ENCODE measurements around the gene KLHL6. TPM values are rescaled to one million over a fixed set of nuclear protein-coding genes. Genes with fewer than 3 reads are reported as not detected.
A peak's percentile ranks its signal among the peaks of the same experiment; 100 is the strongest.

The KLHL6 gene
- total and polyA plus RNA-seq, 2 of the 13 experiments (the other 11 are each of a cell fraction or from before 2014, with no cell fraction given): not detected

DNA sequence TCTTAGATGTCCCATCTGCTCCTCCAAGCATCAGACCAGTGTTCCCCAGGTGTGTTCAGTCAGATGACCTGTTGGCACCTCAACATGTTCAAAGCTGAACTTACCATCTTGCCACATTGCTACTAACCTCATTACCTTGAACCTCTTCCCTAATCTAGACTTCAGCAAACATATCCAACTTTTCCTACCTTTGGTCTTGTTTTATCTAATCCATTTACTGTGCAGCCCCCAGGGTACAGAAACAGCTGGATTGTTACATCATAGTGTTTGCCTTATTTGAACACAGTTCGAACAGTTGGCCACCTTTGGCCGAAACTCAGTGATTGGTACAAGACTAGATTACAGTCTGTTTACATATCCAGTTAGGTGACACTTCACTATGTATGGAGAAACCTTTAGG lies 91.0 kb downstream of the KLHL6 start (continued):
- peak; percentile 78 for TF ChIP-seq ZNF503 (CRISPR knock-in tag; IDR thresholded peaks at IDR 0.05)
- TF ChIP-seq ZBTB7A (CRISPR knock-in tag; IDR thresholded peaks at IDR 0.05): peak; percentile 68; the same call in 1 of the 2 replicates
- no peak for TF ChIP-seq ZNF740 (CRISPR knock-in tag; IDR thresholded peaks at IDR 0.05)
- no peak for TF ChIP-seq KDM1A (CRISPR knock-in tag; IDR thresholded peaks at IDR 0.05)
- no peak for TF ChIP-seq THYN1 (CRISPR knock-in tag; IDR thresholded peaks at IDR 0.05; ENCODE audit: borderline replicate concordance, low read depth)
- TF ChIP-seq GPBP1L1 (CRISPR knock-in tag; IDR thresholded peaks at IDR 0.05): no peak
- no peak for TF ChIP-seq ZNF570 (CRISPR knock-in tag; IDR thresholded peaks at IDR 0.05; ENCODE audit: borderline replicate concordance)
- TF ChIP-seq, protein P1, sequence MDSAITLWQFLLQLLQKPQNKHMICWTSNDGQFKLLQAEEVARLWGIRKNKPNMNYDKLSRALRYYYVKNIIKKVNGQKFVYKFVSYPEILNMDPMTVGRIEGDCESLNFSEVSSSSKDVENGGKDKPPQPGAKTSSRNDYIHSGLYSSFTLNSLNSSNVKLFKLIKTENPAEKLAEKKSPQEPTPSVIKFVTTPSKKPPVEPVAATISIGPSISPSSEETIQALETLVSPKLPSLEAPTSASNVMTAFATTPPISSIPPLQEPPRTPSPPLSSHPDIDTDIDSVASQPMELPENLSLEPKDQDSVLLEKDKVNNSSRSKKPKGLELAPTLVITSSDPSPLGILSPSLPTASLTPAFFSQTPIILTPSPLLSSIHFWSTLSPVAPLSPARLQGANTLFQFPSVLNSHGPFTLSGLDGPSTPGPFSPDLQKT (CRISPR knock-in tag; IDR thresholded peaks at IDR 0.05; ENCODE audit: borderline replicate concordance): no peak
- TF ChIP-seq MLX (CRISPR knock-in tag; IDR thresholded peaks at IDR 0.05): no peak
- TF ChIP-seq, protein P2, sequence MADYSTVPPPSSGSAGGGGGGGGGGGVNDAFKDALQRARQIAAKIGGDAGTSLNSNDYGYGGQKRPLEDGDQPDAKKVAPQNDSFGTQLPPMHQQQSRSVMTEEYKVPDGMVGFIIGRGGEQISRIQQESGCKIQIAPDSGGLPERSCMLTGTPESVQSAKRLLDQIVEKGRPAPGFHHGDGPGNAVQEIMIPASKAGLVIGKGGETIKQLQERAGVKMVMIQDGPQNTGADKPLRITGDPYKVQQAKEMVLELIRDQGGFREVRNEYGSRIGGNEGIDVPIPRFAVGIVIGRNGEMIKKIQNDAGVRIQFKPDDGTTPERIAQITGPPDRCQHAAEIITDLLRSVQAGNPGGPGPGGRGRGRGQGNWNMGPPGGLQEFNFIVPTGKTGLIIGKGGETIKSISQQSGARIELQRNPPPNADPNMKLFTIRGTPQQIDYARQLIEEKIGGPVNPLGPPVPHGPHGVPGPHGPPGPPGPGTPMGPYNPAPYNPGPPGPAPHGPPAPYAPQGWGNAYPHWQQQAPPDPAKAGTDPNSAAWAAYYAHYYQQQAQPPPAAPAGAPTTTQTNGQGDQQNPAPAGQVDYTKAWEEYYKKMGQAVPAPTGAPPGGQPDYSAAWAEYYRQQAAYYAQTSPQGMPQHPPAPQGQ (CRISPR knock-in tag; IDR thresholded peaks at IDR 0.05; ENCODE audit: borderline replicate concordance): no peak
- no peak for TF ChIP-seq ZNF569 (CRISPR knock-in tag; IDR thresholded peaks at IDR 0.05; ENCODE audit: borderline replicate concordance)
- peak; percentile 75 for TF ChIP-seq NCOR1 (IDR thresholded peaks at IDR 0.05; ENCODE audit: borderline replicate concordance, low read length)
- TF ChIP-seq ZNF616 (CRISPR knock-in tag; IDR thresholded peaks at IDR 0.05; ENCODE audit: low read depth): no peak
- TF ChIP-seq HNRNPH1 (optimal IDR thresholded peaks at IDR 0.05; ENCODE audit: low read depth, low read length): no peak
- TF ChIP-seq BATF2 (CRISPR knock-in tag; IDR thresholded peaks at IDR 0.05): no peak
- no peak for TF ChIP-seq AHR (CRISPR knock-in tag; IDR thresholded peaks at IDR 0.05)
- no peak for TF ChIP-seq TFDP1 (CRISPR knock-in tag; IDR thresholded peaks at IDR 0.05; ENCODE audit: borderline replicate concordance)
- no peak for TF ChIP-seq ZNF432 (CRISPR knock-in tag; IDR thresholded peaks at IDR 0.05; ENCODE audit: borderline replicate concordance)
- TF ChIP-seq NFYB (CRISPR knock-in tag; IDR thresholded peaks at IDR 0.05): peak; percentile 70

Measured in HepG2 (cell line).